HepG2 (cell line): ENCODE measurements around the gene MRM2. TPM values are rescaled to one million over a fixed set of nuclear protein-coding genes. Genes with fewer than 3 reads are reported as not detected.

Source experiments
- ATAC-seq: fragments of 200-7000 bp; cut with Tn5 transposase; 3 replicates; pipeline ENCODE4 v1.9.1; 2020; ENCODE audit warnings: mild to moderate bottlenecking, moderate library complexity
- BruUV-seq: library from RNA; stranded (reverse); fragments of 400-500 nt; replicated peaks from 2 replicates; lab custom pipeline; 2021; lab: Mats Ljungman, UMichigan
- CTCF ChIA-PET: fragments of 300-600 bp; formaldehyde crosslinking; extraction: SDS; loops from one replicate; lab custom pipeline; 2021; ENCODE audit warnings: low total read pairs, inconsistent platforms, low intra/inter-chr PET ratio; lab: Yijun Ruan, JAX
- POLR2A ChIA-PET: fragments of 350-600 bp; sonication (Branson Sonifier 250); formaldehyde crosslinking; loops from one replicate; lab custom pipeline; 2020; ENCODE audit warnings: antibody characterized with exemption, inconsistent platforms; lab: Yijun Ruan, JAX
- DNase-seq: peaks from one replicate; pipeline ENCODE4 v3.0.0-alpha.2; 2015; ENCODE audit warnings: low spot score
- FAIRE-seq: peaks from 3 replicates; lab custom pipeline; 2011; peaks lifted over from hg19 to GRCh38; lab: Jason Lieb, UNC
- H2AFZ ChIP-seq: one replicate; pipeline ENCODE4 v1.6.1; 2011; ENCODE audit warnings: low read length, inconsistent platforms
- H3K27ac ChIP-seq: fragments of 300-600 bp; 3 replicates; pipeline ENCODE4 v1.8.0; 2011; ENCODE audit warnings: mixed run types, mild to moderate bottlenecking, mixed read lengths, low read length, inconsistent platforms; ENCODE audit not compliant: insufficient read depth; ENCODE audit errors: extremely low read length
- H3K27me3 ChIP-seq, 2 experiments: fragments of 200-600 bp in 1 of 2; 2 replicates in 1 of 2; 3 replicates in 1 of 2; pipeline versions ENCODE4 v1.6.0 to v1.8.0; 2011; ENCODE audit warnings: low read length in 2 of 2, mild to moderate bottlenecking in 2 of 2, moderate library complexity in 2 of 2, inconsistent platforms in 1 of 2; ENCODE audit not compliant: insufficient read depth in 2 of 2, control insufficient read depth in 1 of 2
- H3K36me3 ChIP-seq, 2 experiments: fragments of 200-600 bp in 1 of 2; replicated peaks in 1 of 2; 2 replicates in 1 of 2; 3 replicates in 1 of 2; pipeline versions ENCODE4 v1.5.1 to v1.8.0; 2011; ENCODE audit warnings: low read length in 2 of 2, inconsistent platforms in 1 of 2; ENCODE audit not compliant: insufficient read depth in 2 of 2, control insufficient read depth in 1 of 2
- H3K4me1 ChIP-seq: 2 replicates; pipeline ENCODE4 v1.5.1; 2012; ENCODE audit warnings: low read length, inconsistent platforms; ENCODE audit not compliant: insufficient read depth
- H3K4me2 ChIP-seq: 2 replicates; pipeline ENCODE4 v1.6.0; 2011; ENCODE audit warnings: low read depth, low read length, inconsistent platforms
- H3K4me3 ChIP-seq, 3 experiments: fragments of 200-600 bp in 1 of 3; sonication (generic), shearing (Covaris generic) in 1 of 3; replicated peaks in 1 of 3; 2 replicates each; pipeline ENCODE4 v1.5.1; 2011 to 2016; ENCODE audit warnings: low read length in 3 of 3, inconsistent platforms in 2 of 3, low read depth in 2 of 3, mild to moderate bottlenecking in 2 of 3, control low read depth in 1 of 3, mixed read lengths in 1 of 3; ENCODE audit not compliant: insufficient read depth in 1 of 3
- H3K79me2 ChIP-seq: one replicate; pipeline ENCODE4 v1.6.1; 2011; ENCODE audit warnings: low read length, inconsistent platforms; ENCODE audit not compliant: insufficient read depth
- H3K9ac ChIP-seq: 2 replicates; pipeline ENCODE4 v1.6.0; 2011; ENCODE audit warnings: mild to moderate bottlenecking, low read depth, low read length, inconsistent platforms; ENCODE audit not compliant: insufficient read depth
- H3K9me3 ChIP-seq: 2 replicates; pipeline ENCODE4 v1.5.1; 2012; ENCODE audit warnings: mild to moderate bottlenecking, low read length
- H4K20me1 ChIP-seq: 2 replicates; pipeline ENCODE4 v1.6.0; 2011; ENCODE audit warnings: inconsistent platforms, mild to moderate bottlenecking, low read length, moderate library complexity; ENCODE audit not compliant: insufficient read depth
- BRD4 ChIP-seq: sonication (generic); formaldehyde crosslinking; IDR thresholded peaks from 2 replicates; pipeline ENCODE4 v1.4.0; 2020; ENCODE audit warnings: missing genetic modification reagents
- NR2F1 ChIP-seq, 2 experiments: fragments of 450-650 bp in 1 of 2; formaldehyde crosslinking in 1 of 2; IDR thresholded peaks; 2 replicates each; pipeline versions ENCODE4 v1.5.0 to v1.6.1; 2016 to 2020; ENCODE audit warnings: mild to moderate bottlenecking in 1 of 2, missing compliant biosample characterization in 1 of 2, missing genetic modification reagents in 1 of 2, moderate library complexity in 1 of 2
- SALL2 ChIP-seq: sonication (generic); formaldehyde crosslinking; IDR thresholded peaks from 2 replicates; pipeline ENCODE4 v1.8.1; 2023; ENCODE audit warnings: mild to moderate bottlenecking, missing genetic modification reagents, inconsistent platforms
- ZFP36 ChIP-seq: fragments of 150-350 bp; IDR thresholded peaks from 2 replicates; pipeline ENCODE4 v1.6.1; 2018; ENCODE audit warnings: borderline replicate concordance, low read length, low read depth; ENCODE audit not compliant: partially characterized antibody
- ZFP82 ChIP-seq: sonication (generic); formaldehyde crosslinking; IDR thresholded peaks from 2 replicates; pipeline ENCODE4 v1.5.1; 2020; ENCODE audit warnings: mild to moderate bottlenecking, missing genetic modification reagents, borderline replicate concordance
- ZKSCAN5 ChIP-seq: sonication (generic); formaldehyde crosslinking; IDR thresholded peaks from 2 replicates; pipeline ENCODE4 v1.5.1; 2020; ENCODE audit warnings: mild to moderate bottlenecking, missing genetic modification reagents
- ZNF10 ChIP-seq: sonication (generic); formaldehyde crosslinking; IDR thresholded peaks from 2 replicates; pipeline ENCODE4 v1.4.0; 2020; ENCODE audit warnings: mild to moderate bottlenecking, low read depth, missing genetic modification reagents, borderline replicate concordance
- ZNF432 ChIP-seq: sonication (generic); formaldehyde crosslinking; IDR thresholded peaks from 2 replicates; pipeline ENCODE4 v1.5.0; 2020; ENCODE audit warnings: missing genetic modification reagents, mild to moderate bottlenecking, borderline replicate concordance
- ZNF619 ChIP-seq: sonication (generic); formaldehyde crosslinking; IDR thresholded peaks from 2 replicates; pipeline ENCODE4 v1.4.0; 2020; ENCODE audit warnings: mild to moderate bottlenecking, missing genetic modification reagents
- WGBS: methylation state at CpG from one replicate; pipeline ENCODE4 v1.1.6; 2017; ENCODE audit warnings: low lambda C conversion rate; 5-methylcytosine and 5-hydroxymethylcytosine counted together
- in situ Hi-C: cut with HindIII; loops from 2 replicates; pipeline ENCODE4 v1.10.0; 2017; ENCODE audit warnings: low pct_unique_long_range_greater_than_20kb; ENCODE audit not compliant: extremely low pct_ligation_motif_present
- intact Hi-C: fragments of 100-400 bp; cut with micrococcal nuclease; formaldehyde crosslinking; loops from one replicate; pipeline ENCODE4 v1.10.0; 2022; ENCODE audit not compliant: unreplicated experiment
- polyA plus RNA-seq, 8 experiments: library from polyadenylated mRNA; depleted of rRNA in 3 of 8; stranded (reverse) in 7 of 8; unstranded in 1 of 8; fragments of >200 nt; fragmentation: Illumina TruSeq in 4 of 8; extraction: Trizol in 4 of 8; gene quantifications; 2 replicates each; pipeline versions ENCODE4 v1.2.1 to v1.2.3, GENCODE V29; 2011 to 2016; ENCODE audit warnings: low read depth in 4 of 8, missing spikeins in 1 of 8, mixed read lengths in 1 of 8; ENCODE audit not compliant: insufficient read depth in 1 of 8
- total RNA-seq, 5 experiments: library from RNA; depleted of rRNA; stranded (reverse); fragments of >200 nt; fragmentation: Illumina TruSeq; extraction: Trizol; gene quantifications; 2 replicates each; pipeline ENCODE4 v1.2.3, GENCODE V29; 2016; ENCODE audit warnings: low read depth in 1 of 5
- TF ChIP-seq, protein P1 (sequence below): IDR thresholded peaks from 2 replicates; pipeline ENCODE4 v1.6.1; 2016; ENCODE audit warnings: mild to moderate bottlenecking

MRM2 gene
- total and polyA plus RNA-seq, 2 of the 13 experiments (the other 11 are each of a cell fraction or from before 2014, with no cell fraction given), result 13.2 to 34.2 TPM

GRCh38 chr7:2227699-2228098 is 14.3 kb downstream of the MRM2 start:
- Histone ChIP-seq H3K4me2 (no peak overlapping the region), H3K79me2 (peaks cover 67% of the 10 kb centered on the region)
- TF ChIP-seq SALL2 (CRISPR knock-in tag) (no peak), ZNF432 (CRISPR knock-in tag) (no peak), NR2F1 (CRISPR knock-in tag; IDR thresholded peaks at IDR 0.05) (no peak), ZKSCAN5 (no peak), ZFP36 (no peak), ZNF10 (CRISPR knock-in tag) (no peak), ZNF619 (CRISPR knock-in tag) (no peak), BRD4 (no peak), ZFP82 (no peak)
- TF ChIP-seq, protein P1, sequence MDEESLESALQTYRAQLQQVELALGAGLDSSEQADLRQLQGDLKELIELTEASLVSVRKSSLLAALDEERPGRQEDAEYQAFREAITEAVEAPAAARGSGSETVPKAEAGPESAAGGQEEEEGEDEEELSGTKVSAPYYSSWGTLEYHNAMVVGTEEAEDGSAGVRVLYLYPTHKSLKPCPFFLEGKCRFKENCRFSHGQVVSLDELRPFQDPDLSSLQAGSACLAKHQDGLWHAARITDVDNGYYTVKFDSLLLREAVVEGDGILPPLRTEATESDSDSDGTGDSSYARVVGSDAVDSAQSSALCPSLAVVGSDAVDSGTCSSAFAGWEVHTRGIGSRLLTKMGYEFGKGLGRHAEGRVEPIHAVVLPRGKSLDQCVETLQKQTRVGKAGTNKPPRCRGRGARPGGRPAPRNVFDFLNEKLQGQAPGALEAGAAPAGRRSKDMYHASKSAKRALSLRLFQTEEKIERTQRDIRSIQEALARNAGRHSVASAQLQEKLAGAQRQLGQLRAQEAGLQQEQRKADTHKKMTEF (CRISPR knock-in tag), result no peak
- TF ChIP-seq, all 625 proteins: peak for 0
- Histone ChIP-seq H3K9ac (no peak overlapping the region), H3K27me3 (no peaks in the 10 kb centered on the region), H2AFZ (no peak overlapping the region), H3K36me3 (peaks cover 29 to 75% of the 10 kb centered on the region in 2 experiments), H4K20me1 (peaks cover 3% of the 10 kb centered on the region; the same call in 1 of the 2 replicates), H3K9me3 (no peaks in the 10 kb centered on the region), H3K4me3 (no peak overlapping the region), H3K27ac (no peak overlapping the region), H3K4me1 (peaks cover 24% of the 10 kb centered on the region)
- no TSS peak for BruUV-seq
- DNase-seq, result no peak
- POLR2A ChIA-PET, result no interaction called here
- no peak for ATAC-seq
- intact Hi-C loops (no loop called here), in situ Hi-C loops (no loop called here)
- CTCF ChIA-PET, result no interaction called here
- FAIRE-seq, result no peak
- WGBS, result 94% methylated on average over 15 of the region's 15 CpGs
